ENCODE results near the gene ADAMTS2. TPM values are rescaled to one million over a fixed set of nuclear protein-coding genes. Genes with fewer than 3 reads are reported as not detected.
"Not testable (repeated sequence)": the region's sequence is repeated elsewhere in the genome, so short reads cannot be mapped to it uniquely, and the experiment has no call there.

ADAMTS2 gene
- total RNA-seq, 1 donor from 2014 or later, result 152 TPM

DNA sequence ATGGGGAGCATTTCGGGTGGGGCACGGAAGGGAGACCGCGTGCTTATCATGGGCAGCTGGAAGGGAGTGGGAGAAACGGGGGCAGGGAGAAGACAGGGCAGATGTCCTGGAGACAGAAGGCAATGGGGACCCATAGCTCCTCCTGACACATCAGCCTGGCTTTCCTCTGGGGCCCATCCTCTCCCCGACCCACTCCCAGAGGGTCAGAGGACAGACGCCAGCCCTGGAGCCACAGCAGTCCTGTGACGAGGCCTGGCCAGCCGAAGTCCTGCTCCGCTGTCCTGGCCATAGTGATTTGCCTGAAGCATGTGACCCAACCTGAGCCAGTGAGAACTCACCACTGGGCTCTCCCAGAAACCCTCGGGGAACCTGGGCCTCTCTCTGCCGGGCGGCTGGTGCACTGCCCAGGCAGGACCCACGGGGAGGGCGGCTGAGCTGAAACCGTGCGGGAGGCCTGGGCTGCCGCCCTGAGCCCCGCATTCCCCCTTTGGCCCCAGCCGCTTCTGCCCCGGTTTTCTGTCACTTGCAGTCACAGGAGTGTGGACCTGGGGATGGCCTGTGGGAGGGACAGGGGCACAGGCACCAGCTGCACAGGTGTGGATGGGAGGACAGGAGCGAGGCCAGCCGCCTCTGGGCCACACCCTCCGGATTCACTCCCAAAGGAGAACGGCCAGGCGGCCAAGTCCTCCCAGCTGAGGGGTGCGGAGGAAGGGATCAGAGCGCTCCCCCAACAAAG is 19.8 kb downstream of the ADAMTS2 start:
- no peak for DNase-seq (ENCODE audit: low spot score)

DNA sequence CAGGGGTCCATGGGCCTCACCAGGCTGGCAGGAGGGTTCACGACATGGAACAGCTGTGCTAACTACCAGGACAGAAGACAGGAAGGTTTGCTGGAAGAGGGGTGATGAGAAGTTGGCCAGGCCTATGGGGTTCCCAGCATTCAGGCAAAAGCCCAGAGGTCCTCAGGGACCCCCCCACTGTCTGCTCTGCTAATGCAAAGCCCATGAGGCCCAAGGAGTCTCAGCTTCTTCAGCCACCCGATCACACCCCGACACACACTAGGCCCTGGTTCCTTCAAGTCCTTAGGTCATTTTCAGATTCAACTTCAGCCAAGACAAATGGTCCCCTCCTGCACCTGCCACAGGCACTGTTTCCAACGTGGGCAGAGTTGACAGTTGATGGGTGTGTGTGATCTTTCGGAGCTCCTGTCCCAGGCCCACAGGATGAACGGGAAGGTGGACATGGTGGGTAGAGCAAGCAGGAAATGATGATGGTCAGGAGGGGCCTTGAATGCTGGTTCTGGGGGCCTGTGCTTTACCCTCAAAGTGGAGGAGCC is 20.4 kb downstream of the ADAMTS2 start:
- no peak for DNase-seq (ENCODE audit: low spot score)

DNA sequence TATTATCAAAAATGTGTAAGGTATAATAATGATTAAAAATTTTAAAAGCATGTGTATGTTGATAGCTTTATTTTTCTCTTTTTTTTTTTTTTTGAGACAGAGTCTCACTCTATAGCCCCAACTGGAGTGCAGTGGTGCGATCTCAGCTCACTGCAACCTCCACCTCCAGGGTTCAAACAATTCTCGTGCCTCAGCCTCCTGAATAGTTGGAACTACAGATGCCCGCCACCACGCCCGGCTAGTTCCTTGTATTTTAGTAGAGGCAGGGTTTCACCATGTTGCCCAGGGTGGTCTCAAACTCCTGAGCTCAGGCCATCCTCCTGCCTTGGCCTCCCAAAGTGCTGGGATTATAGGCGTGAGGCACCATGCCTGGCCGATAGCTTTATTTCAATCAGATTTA is 20.9 kb downstream of the ADAMTS2 start:
- DNase-seq (ENCODE audit: low spot score), result not testable (repeated sequence)

DNA sequence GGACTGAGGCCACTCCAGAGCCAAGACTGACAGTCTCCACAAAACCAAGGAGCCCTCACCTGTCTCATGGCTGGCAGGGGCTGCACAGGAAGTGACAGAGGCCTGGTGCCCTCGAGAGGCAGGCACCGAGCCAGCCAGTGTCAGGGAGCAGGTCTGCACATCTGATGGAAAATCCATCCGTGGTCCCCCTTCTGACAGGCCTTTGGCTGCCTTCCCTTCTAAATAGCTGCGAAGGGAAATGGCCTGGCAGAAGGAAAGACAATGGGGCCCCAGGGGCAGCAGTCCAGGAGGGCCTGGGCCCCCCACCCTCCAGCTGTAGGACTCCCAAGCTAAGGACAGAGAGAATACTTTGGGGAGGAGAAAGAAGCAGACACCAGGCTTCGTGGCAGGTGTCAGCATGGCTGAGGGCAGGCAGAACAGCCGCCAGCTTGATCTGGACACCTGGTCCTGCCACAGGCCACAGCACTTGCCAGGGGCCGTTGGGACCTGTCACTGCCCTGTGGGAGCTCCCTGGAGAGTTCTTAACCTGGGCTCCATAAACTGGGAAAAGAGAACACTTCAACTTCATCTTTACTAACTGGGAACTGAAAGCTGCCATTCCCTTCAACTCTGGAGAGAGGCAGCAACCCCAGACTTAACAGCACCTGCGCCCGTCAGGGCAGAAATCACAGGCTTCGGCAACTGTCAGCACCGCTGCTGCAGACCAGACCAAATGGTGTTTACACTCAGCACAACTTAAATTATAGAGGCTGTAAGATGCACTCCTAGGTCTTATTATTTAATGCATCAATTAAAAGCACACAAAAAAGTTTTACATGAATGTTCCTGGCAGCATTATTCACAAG is 22.0 kb downstream of the ADAMTS2 start:
- no peak for DNase-seq (ENCODE audit: low spot score)

DNA sequence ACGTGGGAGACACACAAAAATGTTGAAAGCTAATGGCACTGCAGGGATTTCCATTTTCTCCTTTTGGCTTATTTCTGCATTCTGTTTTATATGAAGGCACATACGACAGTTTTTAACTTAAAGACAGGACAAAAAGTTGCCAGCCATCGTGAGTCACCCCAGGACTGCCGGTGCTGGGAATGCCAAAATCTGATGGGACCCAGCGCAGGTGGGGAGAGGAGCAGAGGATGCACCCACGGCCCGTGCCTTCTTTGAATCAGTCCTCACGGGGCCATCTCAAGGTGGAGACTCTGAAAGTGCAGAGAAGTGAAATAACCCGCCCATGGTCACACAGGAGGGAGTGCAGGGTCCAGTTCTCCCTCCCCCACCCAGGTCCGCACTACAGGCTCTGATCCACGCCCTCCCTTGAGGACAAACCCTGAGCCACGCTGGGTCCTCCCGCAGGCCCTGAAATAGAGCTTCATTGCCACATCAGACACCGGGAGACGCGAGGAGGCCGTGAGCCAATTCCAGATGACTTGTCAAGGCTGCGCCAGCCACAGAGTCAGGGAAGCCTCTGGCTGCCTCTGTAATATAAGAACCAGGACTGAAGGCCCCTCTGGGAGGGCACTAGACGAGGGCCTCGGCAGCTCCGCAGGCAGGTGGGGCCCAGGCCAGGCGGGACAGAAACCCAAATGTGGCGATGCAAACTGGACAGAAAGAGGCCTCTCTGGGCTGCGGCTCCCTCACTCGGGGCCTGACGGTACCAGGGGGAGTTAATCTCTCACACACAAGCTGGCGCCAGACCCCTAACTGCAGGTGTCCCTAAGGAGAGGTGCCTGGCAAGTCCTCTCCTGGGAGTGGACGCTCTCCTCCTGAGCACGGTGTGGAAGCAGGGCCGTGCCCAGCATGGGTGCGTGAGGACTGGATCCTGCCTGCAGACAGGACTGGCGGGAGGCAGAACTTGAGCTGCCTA is 22.9 kb downstream of the ADAMTS2 start:
- no peak for DNase-seq (ENCODE audit: low spot score)

DNA sequence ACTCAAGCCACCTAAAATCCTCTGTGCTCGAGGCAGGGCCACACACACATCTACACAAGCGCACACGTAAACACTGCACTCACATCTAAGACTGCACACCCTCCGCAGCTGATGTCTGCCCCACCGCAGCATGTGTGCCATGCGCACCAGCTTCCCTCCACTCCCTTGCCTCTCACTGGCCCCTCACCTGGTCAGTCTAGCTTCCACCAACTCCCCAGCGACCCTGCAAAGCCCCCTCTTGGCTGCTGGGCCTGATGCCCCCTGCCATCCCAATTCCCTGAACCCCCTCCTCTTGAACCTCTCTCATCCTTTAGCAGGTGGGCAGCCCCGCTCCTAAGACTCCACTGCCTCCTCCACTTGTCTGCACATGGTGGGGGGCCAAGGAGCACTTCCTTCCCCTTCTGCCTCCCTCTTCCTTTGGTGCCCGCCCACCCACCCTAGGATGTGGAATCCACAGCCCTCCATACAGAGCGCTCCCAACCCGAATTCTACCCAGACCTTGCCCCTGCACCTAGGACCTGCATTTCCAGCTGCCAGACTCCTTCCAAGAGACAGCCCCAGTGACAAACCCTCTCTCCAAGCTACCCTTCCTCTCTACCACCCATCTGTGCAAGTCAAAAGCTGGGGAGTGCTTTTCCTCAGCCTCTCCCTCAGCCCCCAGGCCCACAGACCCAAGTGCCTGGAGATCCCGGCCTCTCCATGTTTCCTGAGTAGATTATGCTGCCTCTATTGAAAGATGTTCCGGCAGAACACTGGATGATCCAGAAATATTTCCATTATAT is 23.9 kb downstream of the ADAMTS2 start:
- DNase-seq (ENCODE audit: low spot score), result no peak

DNA sequence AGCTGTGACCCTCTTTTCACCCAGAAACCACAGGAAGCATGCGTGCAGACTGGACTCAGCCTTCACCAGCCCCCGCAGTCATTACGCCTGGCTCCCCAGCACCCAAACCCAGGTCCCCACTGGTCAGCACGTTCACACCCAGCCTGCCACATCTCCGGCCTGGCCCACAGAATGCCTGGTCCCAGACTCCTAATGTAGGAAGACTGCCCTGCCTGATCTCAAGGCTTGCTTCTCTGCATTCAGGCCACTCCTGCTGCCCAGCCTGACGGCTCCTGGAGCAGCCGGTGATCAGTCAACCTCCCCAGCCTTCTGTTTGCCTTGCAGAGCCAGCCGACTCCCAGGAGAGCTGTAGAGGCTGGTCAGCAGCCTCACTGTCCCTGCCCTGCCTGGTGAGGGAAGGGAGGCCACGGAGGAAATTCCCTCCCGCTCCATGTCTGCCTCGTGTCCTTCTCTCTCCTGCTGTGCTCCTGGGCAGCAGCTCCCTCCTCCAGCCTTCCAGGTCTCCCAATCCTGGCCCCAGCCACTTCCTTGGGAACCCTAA is 25.4 kb downstream of the ADAMTS2 start:
- peak; percentile 72 for DNase-seq (ENCODE audit: low spot score)

DNA sequence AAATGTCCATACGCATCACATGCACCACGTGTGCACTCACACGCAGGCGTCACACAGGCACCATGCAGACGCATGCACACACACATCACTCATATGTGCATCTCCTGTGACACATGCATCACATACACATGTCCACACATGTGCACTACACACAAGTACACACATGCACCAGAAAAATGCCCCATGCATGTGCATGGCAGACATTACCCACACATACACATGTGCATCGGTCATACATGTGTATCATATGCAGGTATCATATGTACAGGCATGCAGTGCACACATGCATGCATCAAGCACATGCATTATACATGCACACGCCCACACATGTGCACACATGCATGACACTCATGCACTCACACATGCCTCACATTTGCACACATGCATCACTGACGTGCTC is 26.1 kb downstream of the ADAMTS2 start:
- no peak for DNase-seq (ENCODE audit: low spot score)

DNA sequence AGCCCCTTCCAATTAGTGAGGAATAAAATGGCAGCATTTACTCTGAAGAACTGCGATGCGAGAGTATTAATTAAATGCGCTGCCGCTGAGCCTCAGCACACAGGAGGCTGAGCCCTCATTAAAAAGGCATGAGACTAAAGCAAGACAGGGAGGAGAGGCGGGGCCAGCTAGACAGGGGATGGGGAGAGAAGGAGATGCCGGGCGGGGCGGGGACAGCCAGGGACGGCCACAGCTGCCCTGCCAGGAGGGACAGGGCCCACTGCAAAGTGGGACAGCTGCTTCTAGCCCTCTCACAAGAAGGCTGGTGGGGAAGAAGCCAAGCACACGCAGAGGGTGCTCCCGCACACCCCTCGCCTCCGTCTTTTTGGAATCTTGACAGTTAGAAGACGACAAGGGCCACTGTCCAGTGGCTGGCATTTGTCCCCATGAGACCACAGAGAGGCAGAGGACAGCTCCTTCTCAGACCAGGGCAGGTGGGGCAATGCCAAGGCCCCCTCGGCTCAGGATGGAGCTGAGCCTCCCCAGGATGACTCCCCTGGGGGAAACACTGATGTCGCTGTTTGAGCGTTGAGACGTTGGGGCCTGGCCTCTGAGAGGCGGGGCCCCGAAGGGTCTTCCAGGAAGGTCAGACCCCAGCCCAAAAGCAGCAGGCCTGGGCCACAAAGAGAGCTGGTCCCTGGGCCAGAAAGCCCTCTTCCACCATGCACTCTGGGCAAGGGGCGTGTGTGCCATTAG is 26.9 kb downstream of the ADAMTS2 start:
- DNase-seq (ENCODE audit: low spot score), result no peak

DNA sequence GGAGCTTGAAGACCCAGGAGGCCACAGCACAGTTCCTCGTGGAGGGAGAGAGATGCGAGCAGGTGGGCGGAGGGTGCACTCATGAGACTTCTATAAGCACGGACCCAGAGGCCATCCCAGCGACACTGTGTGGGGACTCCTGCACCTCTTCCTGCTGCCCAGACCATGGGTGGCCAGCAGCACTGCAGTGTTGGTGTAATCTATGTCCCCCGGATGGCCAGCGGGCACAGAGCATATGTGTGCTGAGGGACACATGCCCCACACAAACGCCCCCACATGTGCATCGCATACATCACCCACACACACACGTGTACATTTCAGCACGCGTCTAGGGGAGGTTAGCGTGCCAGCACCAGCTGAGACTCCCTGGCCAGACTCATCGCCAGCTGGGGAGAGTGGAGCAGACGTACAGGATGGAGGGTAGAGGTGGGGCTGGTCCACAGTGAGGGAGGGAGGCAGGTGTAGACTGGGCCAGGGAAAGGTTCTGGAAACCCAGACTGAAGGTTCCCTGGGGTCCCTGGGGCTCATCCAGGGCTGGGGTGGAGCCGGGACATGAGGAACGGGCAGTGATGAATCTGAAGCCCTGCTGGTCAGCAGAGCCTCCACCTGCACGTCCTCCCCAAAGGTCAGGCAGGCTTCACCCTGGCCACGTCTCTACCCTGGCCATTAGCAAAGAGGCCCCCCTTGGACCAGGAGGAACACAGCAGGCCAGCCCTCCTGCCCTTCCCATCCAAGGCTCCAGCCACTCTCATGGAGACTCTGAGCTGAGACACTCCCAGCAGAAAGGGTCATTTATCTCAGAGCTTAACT is 27.6 kb downstream of the ADAMTS2 start:
- no peak for DNase-seq (ENCODE audit: low spot score)

DNA sequence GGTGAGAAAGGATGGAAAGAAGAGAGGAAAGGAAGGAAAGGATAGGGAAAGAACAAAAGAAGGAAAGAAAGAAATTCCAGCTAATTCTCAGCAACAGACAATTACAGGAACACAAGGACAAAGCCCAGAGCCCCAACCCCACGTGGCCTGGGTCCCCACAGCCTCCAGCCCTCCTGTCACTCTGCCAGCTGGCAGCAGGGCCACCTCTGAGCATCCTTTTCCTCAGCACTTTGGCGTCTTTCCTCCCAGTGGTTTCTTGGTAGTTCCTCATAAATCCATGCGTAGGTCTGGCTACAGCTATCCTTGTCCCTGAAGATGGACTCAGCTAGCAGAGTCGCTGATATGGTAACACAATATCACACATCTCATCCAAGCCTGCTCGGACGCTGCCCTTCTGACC is 28.3 kb downstream of the ADAMTS2 start:
- no peak for DNase-seq (ENCODE audit: low spot score)

DNA sequence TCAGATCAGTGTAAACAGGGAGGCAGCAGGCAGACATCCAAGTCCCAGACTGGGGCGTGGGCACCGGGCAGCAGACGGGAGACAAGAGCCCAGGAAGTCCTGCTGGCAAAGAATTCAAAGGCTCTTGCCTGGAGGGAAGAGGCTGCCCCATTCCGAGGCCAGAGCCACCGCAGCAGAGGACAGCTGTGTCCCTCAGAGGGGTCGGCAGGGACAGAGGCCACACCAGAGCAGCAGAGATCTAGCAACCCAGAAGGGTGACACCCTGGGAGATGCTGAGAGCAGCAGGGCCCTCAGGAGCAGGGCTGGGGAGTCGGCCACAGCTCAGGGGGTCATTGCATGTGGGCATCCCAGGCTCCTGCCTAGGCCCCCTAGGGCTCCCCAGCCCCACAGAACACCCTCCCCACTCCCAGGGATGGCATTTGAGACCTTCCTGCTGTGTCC is 29.1 kb downstream of the ADAMTS2 start:
- DNase-seq (ENCODE audit: low spot score), result no peak

DNA sequence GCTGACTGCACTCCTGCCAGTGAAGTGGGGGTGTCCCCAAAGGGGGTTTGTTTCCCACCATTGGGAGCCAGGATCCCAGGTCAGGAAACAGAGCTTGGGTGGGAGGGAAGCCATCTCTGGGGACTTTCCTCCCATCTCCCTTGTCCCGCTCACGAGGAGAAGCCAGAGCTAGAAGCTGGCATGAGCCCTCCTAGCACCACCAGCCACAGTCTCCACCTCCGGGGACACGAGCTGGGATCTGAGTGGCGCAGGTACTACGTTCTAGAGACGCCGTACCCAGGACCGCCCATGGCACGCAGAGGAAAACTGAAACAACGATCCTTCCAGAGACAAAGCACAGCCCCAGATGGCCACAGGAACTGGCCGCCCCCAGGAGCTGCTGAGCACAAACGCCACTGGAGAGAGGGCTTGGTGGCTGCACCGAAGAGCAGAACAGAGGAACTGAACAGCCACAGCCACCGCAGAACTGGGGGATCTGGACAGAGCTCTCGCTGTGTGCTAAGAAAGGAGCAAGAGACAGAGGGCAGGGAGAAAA is 29.8 kb downstream of the ADAMTS2 start:
- DNase-seq (ENCODE audit: low spot score), result no peak

DNA sequence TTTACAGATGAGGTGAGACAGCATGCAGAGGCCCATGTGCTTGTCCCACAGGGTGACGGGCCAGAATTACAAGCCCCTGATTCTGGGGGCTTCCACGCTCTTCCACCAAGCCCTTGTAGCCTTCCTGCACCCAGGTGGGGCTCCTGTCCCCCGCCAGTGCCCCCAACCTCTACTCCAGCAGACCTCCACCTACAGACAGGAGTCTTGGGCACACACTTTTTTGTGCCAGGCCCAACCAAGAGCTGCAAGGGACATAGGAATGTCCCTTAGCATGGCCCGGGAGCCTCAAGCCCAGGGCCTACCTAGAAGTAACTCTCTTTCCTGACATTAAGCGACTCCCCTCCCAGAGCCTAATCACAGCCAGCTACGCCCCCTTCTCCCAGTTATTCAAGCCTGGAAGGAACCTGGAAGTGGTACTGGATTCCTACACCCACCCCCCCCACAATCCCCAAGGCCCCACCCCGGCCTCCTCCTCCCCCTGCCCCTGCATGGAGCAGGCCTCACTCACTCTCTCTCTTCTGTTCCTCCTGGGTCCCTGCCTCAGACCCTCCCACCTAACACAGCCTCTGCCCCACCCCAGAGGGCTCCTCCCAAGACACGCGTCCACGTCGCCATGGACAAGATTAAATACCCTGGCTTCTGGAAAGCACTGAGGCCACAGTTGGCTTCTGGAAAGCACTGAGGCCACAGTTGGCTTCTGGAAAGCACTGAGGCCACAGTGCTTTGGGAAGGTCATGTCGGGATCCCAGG is 30.5 kb downstream of the ADAMTS2 start:
- DNase-seq (ENCODE audit: low spot score), result peak; percentile 75

DNA sequence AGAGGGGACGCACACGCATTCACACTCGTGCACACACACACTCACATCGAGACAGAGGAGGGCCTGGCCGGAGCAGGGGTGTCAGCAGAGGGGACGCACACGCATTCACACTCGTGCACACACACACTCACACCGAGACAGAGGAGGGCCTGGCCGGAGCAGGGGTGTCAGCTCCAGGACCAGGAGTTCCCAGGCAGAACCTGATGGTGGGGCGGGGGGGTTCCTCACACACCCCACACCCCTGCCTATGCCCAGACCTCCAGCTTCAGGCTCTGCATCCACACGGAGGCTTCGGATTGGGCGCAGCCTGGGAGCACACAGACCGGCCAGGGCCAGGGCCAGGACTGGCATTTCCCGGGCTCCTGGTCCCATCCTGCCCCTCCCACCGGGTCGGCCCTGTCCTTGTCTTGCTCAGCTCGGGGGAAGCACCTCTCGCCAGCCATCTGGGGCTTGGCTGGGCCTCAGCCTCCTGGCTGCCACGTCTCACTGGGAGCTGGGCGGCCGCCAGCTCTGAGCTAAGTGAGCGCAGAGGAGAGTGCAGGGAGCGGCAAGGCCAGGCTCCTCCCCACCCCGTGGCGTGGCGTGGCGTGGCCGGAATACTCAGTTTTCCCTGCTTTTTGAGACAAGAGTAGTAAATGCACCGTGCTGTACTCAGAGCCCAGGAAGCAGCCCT is 31.3 kb downstream of the ADAMTS2 start:
- peak; percentile 95 for DNase-seq (ENCODE audit: low spot score)

DNA sequence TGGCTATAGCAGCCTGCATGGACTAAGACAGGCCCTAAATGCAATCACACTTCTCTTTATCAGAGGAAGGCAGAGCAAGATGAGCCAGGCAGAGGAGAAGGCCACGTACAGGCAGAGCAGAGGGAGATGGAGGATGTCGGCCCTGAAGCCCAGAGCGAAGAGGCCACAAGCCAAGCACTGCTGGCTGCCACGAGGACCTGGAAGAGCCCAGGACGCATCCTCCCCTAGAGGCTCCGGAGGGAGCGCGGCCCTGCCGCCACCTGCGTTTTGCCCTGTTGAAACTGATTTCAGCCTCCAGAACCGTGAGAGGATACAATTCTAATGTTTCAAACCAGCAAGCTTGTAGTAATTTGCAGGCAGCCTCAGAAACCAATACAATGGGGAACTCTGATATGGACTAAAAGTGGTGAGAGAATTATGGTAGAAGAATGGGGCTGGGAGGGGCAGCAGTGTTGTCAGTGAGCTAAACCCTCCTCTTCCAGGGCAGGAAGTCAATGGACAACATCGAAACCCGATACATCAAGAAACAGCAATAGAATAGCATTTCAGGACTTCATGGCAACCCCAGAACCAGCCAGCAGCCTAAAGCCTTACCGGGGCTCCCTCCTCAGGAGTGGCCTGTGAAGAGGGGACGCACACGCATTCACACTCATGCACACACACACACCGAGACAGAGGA is 32.6 kb downstream of the ADAMTS2 start:
- DNase-seq (ENCODE audit: low spot score), result no peak

DNA sequence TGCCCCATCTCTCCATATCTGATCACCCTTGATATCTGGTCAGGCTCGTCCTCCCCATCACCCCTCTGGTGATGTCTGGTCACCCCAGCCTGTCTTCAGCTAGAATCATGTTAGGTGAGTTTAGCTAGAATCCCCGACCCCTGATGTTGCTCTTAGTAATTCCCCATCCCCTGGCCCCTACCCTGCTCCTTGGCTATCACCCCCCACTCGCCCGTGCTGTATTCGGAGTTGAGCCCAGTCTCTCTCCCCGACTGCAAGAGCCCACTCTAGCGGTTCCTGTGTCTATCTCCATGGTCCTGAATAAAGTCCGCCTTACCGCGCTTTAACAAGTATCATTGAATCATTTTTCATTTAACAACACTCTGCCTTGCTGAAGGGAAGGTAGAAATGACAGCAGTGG is 33.7 kb downstream of the ADAMTS2 start:
- DNase-seq (ENCODE audit: low spot score), result no peak

Data from umbilical cord (tissue), 2 donors.